Astrocyte of the spinal cord (primary cell): ENCODE results near the gene NUDT8.
"Not testable (repeated sequence)": the region's sequence is repeated elsewhere in the genome, so short reads cannot be mapped to it uniquely, and the experiment has no call there.

Experiments used
- DNase-seq: peaks from one replicate; pipeline ENCODE4 v3.0.0; 2011; ENCODE audit warnings: low read depth, low spot score
- H3K4me3 ChIP-seq: 2 replicates; pipeline ENCODE4 v1.5.1; 2011; ENCODE audit warnings: low read depth, mild to moderate bottlenecking, low read length, moderate library complexity
- in situ Hi-C: cut with HindIII; loops from 2 replicates; pipeline ENCODE4 v1.10.0; 2017; ENCODE audit warnings: low sequenced_read_pairs
- TF ChIP-seq, protein P1 (sequence below): IDR thresholded peaks from 2 replicates; pipeline ENCODE4 v1.5.1; 2012; ENCODE audit warnings: low read depth, mild to moderate bottlenecking, low read length, inconsistent platforms

Gene NUDT8

DNA sequence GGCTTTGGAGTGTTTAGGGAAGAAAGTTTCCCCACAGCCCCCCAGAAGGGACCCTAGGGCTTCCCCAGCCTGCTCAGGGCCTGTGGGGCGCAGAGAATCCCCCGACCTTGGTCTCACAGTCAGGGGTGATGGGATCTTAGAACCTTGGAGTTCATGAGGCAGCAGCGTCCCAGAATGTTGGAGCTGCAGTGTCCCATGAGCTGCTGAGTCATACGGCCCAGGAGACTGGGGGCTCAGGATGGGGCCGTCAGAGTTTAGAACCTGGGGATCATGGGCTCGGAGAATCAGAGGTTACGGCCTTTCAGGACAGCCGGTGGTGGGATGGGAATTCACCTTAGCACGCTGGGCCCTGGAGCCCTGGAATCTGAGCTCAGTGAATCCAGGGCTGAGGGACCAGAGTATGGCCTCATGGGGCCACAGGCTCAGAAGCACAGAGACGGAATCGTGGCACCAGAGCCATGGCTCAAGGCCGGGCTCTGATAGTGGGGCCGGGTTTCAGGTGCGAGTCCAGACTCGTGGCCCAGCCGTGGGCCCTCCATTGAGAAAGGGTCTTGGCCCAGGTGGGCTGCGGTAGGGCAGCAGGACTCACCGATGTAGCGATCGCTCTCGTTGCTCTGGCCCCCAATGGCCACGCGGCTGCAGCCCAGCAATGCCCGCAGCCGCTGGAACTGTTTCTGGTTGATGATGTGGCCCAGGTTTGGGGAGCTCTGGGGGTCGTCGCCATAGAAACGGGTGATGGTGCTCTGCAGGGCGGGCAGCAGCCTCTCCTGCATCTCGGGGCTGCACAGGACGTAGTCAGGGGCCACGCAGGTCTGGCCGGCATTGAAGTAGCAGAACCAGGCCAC, 35.2 kb upstream of the NUDT8 start:
- in situ Hi-C loops, result no loop called here
- DNase-seq, result no peak
- H3K4me3 ChIP-seq, result no peak overlapping the region
- TF ChIP-seq, protein P1, sequence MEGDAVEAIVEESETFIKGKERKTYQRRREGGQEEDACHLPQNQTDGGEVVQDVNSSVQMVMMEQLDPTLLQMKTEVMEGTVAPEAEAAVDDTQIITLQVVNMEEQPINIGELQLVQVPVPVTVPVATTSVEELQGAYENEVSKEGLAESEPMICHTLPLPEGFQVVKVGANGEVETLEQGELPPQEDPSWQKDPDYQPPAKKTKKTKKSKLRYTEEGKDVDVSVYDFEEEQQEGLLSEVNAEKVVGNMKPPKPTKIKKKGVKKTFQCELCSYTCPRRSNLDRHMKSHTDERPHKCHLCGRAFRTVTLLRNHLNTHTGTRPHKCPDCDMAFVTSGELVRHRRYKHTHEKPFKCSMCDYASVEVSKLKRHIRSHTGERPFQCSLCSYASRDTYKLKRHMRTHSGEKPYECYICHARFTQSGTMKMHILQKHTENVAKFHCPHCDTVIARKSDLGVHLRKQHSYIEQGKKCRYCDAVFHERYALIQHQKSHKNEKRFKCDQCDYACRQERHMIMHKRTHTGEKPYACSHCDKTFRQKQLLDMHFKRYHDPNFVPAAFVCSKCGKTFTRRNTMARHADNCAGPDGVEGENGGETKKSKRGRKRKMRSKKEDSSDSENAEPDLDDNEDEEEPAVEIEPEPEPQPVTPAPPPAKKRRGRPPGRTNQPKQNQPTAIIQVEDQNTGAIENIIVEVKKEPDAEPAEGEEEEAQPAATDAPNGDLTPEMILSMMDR, result no peak

DNA sequence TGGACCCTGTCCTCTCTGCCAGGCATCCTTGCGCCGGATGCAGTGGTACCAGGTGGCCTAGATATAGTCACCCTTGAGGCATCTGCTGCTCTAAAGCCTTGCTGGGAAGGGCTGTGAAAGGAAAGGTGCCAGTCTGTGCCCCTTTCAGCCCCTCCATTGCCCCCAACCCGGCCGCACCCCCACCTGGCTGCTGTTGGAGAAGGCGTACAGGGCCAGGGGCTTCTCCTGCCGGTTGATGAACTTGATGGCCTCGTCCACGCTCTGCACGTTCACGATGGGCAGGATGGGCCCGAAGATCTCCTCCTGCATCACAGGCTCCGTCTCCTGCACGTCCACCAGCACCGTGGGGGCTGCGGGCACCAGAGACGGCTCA, 34.5 kb upstream of the NUDT8 start:
- TF ChIP-seq, protein P1, result no peak
- H3K4me3 ChIP-seq, result no peak overlapping the region
- DNase-seq, result no peak
- in situ Hi-C loops, result no loop called here

DNA sequence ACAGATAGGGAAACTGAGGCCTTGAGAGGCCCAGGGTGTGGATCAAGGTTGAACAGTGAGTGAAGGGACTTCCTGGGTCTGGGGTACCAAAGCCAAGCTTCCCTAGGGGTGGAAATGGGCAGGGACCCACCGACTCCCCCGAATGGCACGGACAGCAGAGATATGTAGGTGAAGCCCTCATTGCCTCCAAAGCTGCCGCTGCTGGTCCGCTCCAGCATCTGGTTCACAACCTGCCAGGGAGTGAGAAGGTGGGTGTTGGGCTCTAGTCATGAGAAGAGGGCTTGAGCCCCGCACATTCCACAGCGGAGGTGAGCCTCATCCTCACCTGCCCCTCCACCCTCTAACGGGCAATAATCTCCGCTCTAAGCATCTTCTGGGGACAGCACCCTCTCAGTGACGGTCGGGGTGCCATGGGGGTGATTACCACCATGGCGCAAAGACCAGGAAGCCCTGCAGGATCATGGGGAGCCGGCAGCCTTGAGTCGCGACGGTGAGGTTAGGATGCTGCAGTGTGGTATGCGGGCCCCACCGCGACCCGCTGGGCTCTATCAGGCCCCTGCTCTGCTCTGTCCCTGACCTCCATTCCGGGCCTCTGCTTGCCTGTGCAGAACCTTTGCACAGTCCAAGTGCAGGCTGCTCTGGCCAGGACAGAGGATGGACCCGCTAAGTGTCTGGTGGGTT, 33.9 kb upstream of the NUDT8 start:
- no peak overlapping the region for H3K4me3 ChIP-seq
- TF ChIP-seq, protein P1, result no peak
- in situ Hi-C loops, result no loop called here
- DNase-seq, result no peak

DNA sequence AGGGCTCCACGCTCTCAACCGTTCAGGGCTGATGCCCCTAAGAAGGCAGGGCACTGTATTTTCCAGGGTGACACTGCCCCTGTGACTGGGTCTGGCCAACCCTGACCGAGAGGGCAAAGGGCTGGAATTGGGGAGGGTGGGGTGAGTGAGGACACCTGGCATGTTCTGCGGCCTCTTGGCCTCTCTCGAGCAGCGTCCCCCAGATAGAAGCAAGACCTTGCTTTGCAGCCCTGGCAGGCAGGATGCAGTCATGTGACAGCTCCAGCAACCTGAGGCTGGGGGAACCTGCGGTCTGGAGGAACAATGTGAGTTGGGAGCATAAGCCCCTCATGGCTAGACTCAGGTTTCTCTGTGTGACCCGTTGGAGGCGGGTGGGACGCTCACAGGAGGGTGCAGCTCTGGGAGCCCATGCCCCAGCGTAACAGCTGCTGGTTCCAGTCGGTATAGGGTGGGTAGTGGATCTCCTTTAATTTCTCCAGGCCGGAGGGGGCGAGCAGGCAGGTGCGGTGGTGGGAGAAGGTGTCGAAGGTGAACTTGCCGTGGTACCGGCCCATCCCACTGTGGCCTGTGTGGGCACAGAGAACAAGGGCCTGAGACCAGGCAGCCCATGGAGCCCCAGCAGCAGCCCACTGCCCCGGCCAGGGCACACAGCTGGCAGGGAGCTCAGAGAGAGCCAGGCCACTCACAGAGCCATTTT, 33.2 kb upstream of the NUDT8 start:
- TF ChIP-seq, protein P1, result no peak
- no peak overlapping the region for H3K4me3 ChIP-seq
- no peak for DNase-seq
- in situ Hi-C loops, result no loop called here

DNA sequence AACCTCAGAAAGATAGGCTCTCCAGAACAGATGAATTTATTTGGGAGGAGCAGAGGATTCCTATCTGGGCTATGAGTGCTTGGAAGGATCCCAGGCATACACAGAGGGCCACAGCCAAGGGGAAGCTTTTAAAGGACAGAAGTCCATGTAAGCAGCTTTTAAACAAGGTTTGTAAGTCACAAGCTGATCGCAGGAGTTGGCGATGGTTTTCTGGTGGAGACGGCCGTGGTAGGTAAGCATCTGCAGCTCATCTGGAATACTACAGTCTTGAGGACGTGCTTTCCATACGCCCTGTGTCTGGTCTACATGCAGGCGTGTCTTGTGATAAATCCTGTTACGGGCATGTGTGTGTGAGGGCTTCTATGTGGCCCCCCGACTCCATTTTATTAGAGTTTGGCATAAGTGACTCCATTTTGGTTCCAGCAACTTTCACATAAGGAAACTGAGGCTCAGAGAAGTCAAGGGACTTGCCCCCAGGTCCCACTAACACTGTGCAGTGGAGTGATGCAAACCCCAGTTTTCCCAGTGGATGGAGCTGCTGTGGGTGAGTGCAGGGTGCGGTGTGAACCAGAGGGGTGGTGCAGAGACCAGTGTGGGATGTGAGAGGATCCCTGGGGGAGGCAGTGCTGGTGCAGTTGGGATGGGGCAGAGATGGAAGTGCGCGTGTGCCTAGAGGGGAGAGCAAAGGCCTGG, 32.6 kb upstream of the NUDT8 start:
- in situ Hi-C loops, result no loop called here
- no peak for DNase-seq
- TF ChIP-seq, protein P1, result no peak
- H3K4me3 ChIP-seq, result no peak overlapping the region

DNA sequence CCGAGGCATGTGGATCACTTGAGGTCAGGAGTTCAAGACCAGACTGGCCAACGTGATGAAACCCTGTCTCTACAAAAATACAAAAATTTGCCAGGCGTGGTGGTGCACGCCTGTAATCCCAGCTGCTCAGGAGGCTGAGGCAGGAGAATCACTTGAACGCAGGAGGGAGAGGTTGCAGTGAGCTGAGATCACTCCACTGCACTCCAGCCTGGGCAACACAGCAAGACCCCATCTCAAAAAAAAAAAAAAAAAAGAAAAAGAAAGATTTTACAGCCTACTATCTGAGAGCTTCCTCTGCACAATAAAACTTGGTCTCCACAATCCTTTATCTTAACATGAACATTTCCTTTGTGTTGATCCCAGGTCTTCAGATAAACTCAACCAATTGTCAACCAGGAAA, 31.0 kb upstream of the NUDT8 start:
- in situ Hi-C loops, H3K4me3 ChIP-seq, DNase-seq: not testable (repeated sequence)

DNA sequence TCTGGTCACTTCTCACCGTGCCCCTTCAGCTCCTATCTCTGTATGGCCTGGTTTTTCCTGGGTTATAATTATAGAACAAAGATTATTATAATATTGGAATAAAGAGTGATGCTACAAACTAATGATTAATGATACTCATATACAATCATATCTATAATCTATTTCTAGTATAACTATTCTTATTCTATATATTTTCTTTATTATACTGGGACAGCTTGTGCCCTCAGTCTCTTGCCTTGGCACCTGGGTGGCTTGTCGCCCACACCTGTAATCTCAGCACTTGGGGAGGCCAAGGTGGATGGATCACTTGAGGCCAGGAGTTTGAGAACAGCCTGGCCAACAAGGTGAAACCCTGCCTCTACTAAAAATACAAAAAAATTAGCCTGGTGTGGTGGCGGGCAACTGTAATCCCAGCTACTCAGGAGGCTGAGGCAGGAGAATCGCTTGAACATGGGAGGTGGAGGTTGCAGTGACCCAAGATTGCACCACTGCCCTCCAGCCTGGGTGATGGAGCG, 30.0 kb upstream of the NUDT8 start:
- in situ Hi-C loops, DNase-seq, H3K4me3 ChIP-seq: not testable (repeated sequence)
